Measurements from ENCODE around the gene PLEKHA7. TPM values are rescaled to one million over a fixed set of nuclear protein-coding genes. Genes with fewer than 3 reads are reported as not detected.

PLEKHA7 gene
- total and polyA plus RNA-seq, 2 of the 13 experiments (the other 11 are each of a cell fraction or from before 2014, with no cell fraction given): 17.5 to 18.7 TPM

- CTCF ChIA-PET (ENCODE audit: low intra/inter-chr PET ratio, low total read pairs): no interaction called here
- TF ChIP-seq HNF1A (IDR thresholded peaks at IDR 0.05; ENCODE audit: low read depth) (no peak), HNF1A (CRISPR knock-in tag; IDR thresholded peaks at IDR 0.05; ENCODE audit: borderline replicate concordance) (no peak), DMTF1 (CRISPR knock-in tag; IDR thresholded peaks at IDR 0.05) (no peak), ZNF792 (CRISPR knock-in tag; IDR thresholded peaks at IDR 0.05) (no peak), RBAK (CRISPR knock-in tag; IDR thresholded peaks at IDR 0.05) (no peak), ZNF781 (CRISPR knock-in tag; IDR thresholded peaks at IDR 0.05; ENCODE audit: borderline replicate concordance, not compliant biosample characterization) (no peak), SOX6 (IDR thresholded peaks at IDR 0.05) (no peak), SOX6 (CRISPR knock-in tag; IDR thresholded peaks at IDR 0.05) (no peak), NCOA5 (CRISPR knock-in tag; IDR thresholded peaks at IDR 0.05) (no peak), HNRNPL (IDR thresholded peaks at IDR 0.05; ENCODE audit: low read depth, low read length) (no peak), STAT6 (CRISPR knock-in tag; IDR thresholded peaks at IDR 0.05; ENCODE audit: borderline replicate concordance) (no peak), MLXIP (CRISPR knock-in tag; IDR thresholded peaks at IDR 0.05; ENCODE audit: borderline replicate concordance) (no peak), EEA1 (CRISPR knock-in tag; IDR thresholded peaks at IDR 0.05; ENCODE audit: borderline replicate concordance) (no peak)
Measured at GRCh38 chr11:16764888-16765287, 249.3 kb downstream of the PLEKHA7 start.

More at GRCh38 chr11:16764888-16765287, 249.3 kb downstream of the PLEKHA7 start:
- no peaks in the 10 kb centered on the region for H3K36me3 ChIP-seq (replicated peaks in 1 of 2; ENCODE audit: control insufficient read depth in 1 of 2, insufficient read depth in 2 of 2, low read length in 2 of 2)
- H3K9ac ChIP-seq (ENCODE audit: insufficient read depth, low read depth, low read length): no peak overlapping the region
- in situ Hi-C loops (cut with HindIII; ENCODE audit: extremely low pct_ligation_motif_present, low pct_unique_long_range_greater_than_20kb): no loop called here
- no peaks in the 10 kb centered on the region for H3K79me2 ChIP-seq (ENCODE audit: insufficient read depth, low read length)
- intact Hi-C loops (cut with micrococcal nuclease; ENCODE audit: unreplicated experiment): no loop called here
- ATAC-seq (no peak), DNase-seq (ENCODE audit: low spot score) (no peak), FAIRE-seq (no peak)
- H3K9me3 ChIP-seq (ENCODE audit: low read length): no peaks in the 10 kb centered on the region
- H3K4me1 ChIP-seq (ENCODE audit: insufficient read depth, low read length): peaks cover 14% of the 10 kb centered on the region
- H2AFZ ChIP-seq (ENCODE audit: low read length): no peak overlapping the region
- no peak overlapping the region for H3K4me2 ChIP-seq (ENCODE audit: low read depth, low read length)
- H3K4me3 ChIP-seq (replicated peaks in 1 of 3; ENCODE audit: insufficient read depth in 1 of 3, low read depth in 2 of 3, low read length in 3 of 3): no peak overlapping the region
- H4K20me1 ChIP-seq (ENCODE audit: insufficient read depth, low read length): no peaks in the 10 kb centered on the region
- POLR2A ChIA-PET: no interaction called here
- 96% methylated on average over 8 of the region's 8 CpGs for WGBS (ENCODE audit: low lambda C conversion rate)
- no peaks in the 10 kb centered on the region for H3K27me3 ChIP-seq (ENCODE audit: control insufficient read depth in 1 of 2, insufficient read depth in 2 of 2, low read length in 2 of 2)
- BruUV-seq (replicated peaks): no TSS peak
- no peak overlapping the region for H3K27ac ChIP-seq (ENCODE audit: extremely low read length, insufficient read depth, low read length)
